Left renal pelvis (tissue), 4 donors: Measurements from ENCODE around the gene RLN3. TPM values are rescaled to one million over a fixed set of nuclear protein-coding genes. Genes with fewer than 3 reads are reported as not detected.

ENCODE experiments used
- DNase-seq, 4 donors: peaks; one replicate each; pipeline ENCODE4 v3.0.0-alpha.2; 2013; ENCODE audit warnings: low read depth in 4 of 4, low spot score in 3 of 4
- polyA plus RNA-seq, 4 donors: library from polyadenylated mRNA; unstranded; fragments of 120-200 nt; gene quantifications; one replicate each; pipeline ENCODE4 v1.2.1, GENCODE V29; 2013; ENCODE audit not compliant: insufficient read length in 4 of 4

RLN3 gene
- polyA plus RNA-seq, 4 donors = not detected

- no peak for DNase-seq
Observed at GRCh38 chr19:14073261-14073924, 45.4 kb downstream of the RLN3 start.

GRCh38 chr19:14073925-14074838 lies 46.2 kb downstream of the RLN3 start:
- no peak for DNase-seq

GRCh38 chr19:14078411-14078810 lies 50.5 kb downstream of the RLN3 start:
- no peak for DNase-seq

Other genes starting within 250 kb of the RLN3 start
- 10 to 100 TPM in 1 of 4 donors, 1 to 10 TPM in 3; 3.7 to 11.7 (median 6.8) TPM for gene ZSWIM4, start 232.7 kb upstream of the RLN3 start, polyA plus RNA-seq
- 1 to 10 TPM in 3 of 4 donors, under 1 TPM in 1; 0.79 to 2.6 (median 1.6) TPM for gene NANOS3, start 151.0 kb upstream of the RLN3 start, polyA plus RNA-seq
- 1 to 10 TPM; 4.8 to 8.9 (median 6.0) TPM for gene BRME1, start 122.0 kb upstream of the RLN3 start, polyA plus RNA-seq
- 10 to 100 TPM; 19.4 to 45.8 (median 23.0) TPM for gene CC2D1A, start 121.9 kb upstream of the RLN3 start, polyA plus RNA-seq
- gene PODNL1, start 89.7 kb upstream of the RLN3 start, polyA plus RNA-seq = 1 to 10 TPM in 3 of 4 donors, under 1 TPM in 1; 0.86 to 1.7 (median 1.4) TPM
- 10 to 100 TPM; 26.1 to 46.7 (median 28.2) TPM for gene DCAF15, start 75.6 kb upstream of the RLN3 start, polyA plus RNA-seq
- gene RFX1, start 21.8 kb upstream of the RLN3 start, polyA plus RNA-seq = 10 to 100 TPM in 2 of 4 donors, 1 to 10 TPM in 2; 9.3 to 19.2 (median 10.2) TPM
- gene IL27RA, start 3.6 kb downstream of the RLN3 start, polyA plus RNA-seq = 1 to 10 TPM; 3.8 to 7.8 (median 5.9) TPM
- gene PALM3, start 33.9 kb downstream of the RLN3 start, polyA plus RNA-seq = 10 to 100 TPM in 3 of 4 donors, under 1 TPM in 1; 0.94 to 32.9 (median 20.1) TPM
- 10 to 100 TPM in 1 of 4 donors, 1 to 10 TPM in 3; 1.3 to 10.3 (median 6.3) TPM for gene MISP3, start 44.6 kb downstream of the RLN3 start, polyA plus RNA-seq
- gene C19orf67, start 57.6 kb downstream of the RLN3 start, polyA plus RNA-seq = not detected
- gene SAMD1, start 62.6 kb downstream of the RLN3 start, polyA plus RNA-seq = 10 to 100 TPM; 39.8 to 52.0 (median 41.4) TPM
- 100 to 1,000 TPM in 2 of 4 donors, 10 to 100 TPM in 2; 90.6 to 106 (median 99.0) TPM for gene PRKACA, start 89.6 kb downstream of the RLN3 start, polyA plus RNA-seq
- 10 to 100 TPM; 15.1 to 19.8 (median 19.4) TPM for gene ASF1B, start 108.4 kb downstream of the RLN3 start, polyA plus RNA-seq
- gene ADGRL1, start 178.0 kb downstream of the RLN3 start, polyA plus RNA-seq = 10 to 100 TPM; 34.7 to 60.6 (median 44.1) TPM